ENCODE measurements around the gene IMP4.
A peak's percentile ranks its signal among the peaks of the same experiment; 100 is the strongest.

Gene IMP4

DNA sequence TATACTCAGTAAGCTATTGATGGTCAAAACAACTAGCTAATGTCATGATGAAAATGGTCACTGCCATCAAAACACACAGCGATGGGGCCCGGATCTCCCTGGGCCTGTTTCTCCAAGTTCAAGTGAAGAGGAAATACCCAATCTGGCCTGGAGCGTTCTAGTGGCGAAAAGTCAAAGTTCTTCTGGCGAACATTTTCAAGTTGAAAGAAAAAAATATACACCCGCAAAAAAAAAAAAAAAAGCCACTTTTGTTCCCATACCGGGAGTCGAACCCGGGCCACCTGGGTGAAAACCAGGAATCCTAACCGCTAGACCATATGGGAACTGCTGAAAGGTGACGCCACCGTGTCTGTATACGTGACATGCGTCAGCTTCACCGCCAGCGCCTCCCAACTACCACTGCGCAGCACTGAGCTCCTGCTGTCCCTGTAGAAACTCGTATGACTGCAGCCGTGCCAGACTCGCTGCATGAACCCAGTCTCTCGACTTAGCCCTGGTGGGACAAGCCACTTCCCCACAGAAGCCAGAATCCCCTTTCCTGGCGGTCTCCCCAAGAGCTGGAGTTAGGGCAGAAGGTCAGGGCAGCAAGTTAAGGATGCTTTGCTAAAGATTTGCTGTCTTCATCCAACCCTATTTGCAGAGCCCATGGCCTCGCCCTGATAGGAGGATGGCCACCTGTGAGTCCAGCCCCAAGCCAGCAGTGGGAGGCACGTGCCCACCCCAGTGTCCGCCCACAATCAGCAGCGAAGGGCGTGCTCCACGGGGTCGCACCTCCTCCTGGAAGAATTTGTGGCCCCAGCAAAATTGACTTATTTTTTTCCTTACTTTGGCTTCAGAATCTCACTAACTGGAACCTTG, 5.6 kb upstream of the IMP4 start:
- DNase-seq, result peak; percentile 80

- peak; percentile 50 for DNase-seq
Observed at GRCh38 chr2:130337735-130338325, 4.9 kb upstream of the IMP4 start.

DNA sequence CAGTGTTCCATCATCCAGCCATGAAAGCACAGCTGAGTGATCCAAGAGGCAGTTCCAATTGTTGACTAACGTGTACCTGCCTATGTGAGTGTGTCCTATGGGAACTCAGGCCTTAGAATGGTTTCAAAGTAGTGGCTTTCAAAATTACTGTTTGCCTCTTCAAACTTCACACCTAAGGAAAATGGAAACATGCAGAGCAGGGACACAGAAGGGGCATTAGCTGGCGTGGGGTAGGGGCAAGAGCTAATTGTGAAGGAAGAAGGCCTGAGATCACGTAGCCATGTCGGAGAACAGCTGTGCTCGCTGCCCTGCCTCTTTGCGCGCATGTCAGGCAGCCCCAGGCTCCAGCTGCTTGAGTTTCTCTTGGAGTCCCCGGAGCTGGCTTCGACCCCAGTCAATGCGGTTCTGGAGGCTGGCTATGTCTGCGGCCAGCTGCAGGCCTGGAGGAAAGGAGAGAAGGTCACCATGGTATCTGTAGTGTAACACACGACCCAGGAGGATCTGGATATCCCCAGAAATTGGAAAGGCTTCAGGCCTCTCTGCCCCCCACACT, 3.8 kb upstream of the IMP4 start:
- no peak for DNase-seq

DNA sequence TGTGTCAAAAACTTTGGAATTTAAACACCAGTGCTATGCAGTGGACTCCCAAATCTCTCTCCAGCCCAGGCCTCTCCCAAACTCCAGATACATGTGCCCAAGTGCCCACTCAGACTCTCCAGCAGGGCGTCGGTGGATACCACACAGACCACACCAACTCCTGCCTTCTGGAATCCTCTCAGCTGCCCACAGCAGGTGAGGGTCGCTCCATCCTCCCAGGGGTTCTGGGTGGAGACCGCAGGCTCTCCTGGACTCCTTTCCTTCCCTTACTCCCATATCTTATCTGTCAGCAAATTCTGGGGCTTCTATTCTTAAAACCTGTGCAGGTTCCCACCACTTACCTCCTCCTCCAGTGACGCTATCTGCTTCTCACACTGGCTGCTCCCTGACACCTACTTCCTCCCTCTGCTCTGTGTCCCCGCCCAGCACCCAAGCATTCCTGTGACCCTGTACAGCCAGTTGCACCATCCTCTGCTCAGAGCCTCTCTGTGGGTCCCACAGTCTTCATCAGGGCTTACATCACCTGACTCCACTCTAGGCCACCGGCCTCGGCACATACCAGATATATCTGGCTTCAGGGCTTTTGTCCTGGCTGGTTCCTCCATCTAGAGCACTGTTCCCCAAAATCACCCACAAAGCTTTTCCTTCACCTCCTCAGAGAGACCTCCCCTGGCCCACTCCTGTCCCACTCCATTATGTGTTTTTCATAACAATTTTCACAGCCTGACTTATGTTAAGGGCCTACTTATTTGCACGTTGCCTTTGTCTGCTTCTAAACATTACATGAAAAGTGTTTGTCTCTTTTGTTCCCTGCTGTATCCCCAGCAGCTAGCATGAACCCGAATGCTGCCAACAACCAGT, 2.6 kb upstream of the IMP4 start:
- no peak for DNase-seq

- DNase-seq, result no peak
Observed at GRCh38 chr2:130341562-130342019, 1.1 kb upstream of the IMP4 start.

DNA sequence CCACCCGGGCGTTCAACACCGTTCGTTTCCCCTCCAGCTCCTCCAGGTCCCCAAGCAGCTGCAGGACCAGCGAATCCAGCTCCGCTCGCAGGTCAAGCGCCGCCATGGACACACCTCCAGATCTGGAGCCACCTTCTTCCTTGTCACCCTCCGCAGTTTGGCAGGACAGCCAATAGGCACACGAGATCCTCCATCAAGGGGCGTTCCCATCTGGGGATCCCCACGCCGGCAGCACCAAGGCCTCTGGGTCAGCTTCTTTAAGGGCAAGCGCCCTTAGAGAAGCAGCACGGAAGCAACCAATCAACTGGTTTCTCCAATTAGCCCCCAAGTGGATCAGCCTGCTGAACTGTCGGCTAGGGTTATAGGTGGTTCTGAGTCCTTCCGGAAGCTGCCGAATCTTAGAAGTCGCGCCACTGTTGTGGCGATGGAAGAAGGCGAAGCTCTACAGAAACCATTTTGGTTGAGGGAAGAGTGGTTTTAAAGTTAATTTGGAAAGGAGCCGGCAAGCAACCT, 621 bp upstream of the IMP4 start:
- peak; percentile 89 for DNase-seq

DNA sequence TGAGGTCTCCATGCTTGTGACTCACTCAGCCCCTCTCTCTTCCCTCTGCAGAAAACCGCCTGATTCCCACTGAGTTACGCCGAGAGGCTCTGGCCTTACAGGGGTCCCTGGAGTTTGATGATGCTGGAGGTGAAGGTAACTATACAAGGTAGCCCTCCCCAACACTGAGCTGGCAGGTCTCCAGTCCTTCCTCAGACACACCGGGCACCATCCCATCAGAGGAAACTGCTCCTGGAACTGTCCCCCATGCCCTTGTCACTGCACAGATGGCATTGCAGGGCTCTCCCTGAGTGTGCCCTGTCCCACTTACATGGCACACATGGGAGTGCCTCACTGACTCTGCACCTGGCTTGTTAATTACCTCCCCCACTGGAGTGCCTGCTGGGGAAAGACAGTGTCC, 1.9 kb downstream of the IMP4 start:
- no peak for DNase-seq

DNA sequence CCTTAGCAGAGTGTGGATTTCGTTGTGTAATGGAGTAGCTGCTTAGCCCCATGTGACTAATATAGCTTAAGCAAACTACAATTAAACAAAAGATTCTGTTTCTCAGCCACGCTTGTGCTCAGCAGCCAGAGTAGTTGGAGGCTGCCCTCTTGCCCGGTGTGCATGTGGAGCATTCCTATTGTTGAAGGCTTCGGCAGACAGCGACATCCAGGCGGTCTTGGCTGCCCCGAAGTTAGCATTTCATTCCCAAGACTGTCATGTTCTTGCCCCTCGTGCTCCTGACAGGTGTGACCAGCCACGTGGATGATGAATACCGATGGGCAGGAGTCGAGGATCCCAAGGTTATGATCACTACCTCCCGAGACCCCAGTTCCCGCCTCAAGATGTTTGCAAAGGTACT, 2.4 kb downstream of the IMP4 start:
- DNase-seq, result no peak

DNA sequence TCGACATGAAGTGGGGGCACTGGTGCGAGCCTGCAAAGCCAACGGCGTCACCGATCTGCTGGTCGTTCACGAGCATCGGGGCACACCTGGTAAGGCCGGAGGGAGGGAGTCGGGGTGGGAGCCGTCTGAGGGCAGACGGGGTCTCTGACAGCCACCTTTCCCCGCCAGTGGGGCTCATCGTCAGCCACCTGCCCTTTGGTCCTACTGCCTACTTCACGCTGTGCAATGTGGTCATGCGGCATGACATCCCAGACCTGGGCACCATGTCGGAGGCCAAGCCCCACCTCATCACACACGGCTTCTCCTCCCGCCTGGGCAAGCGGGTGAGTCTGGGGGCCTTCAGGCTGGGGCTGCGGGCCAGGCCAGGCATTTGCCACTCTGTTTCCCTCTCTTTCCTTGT, 2.9 kb downstream of the IMP4 start:
- no peak for DNase-seq

GRCh38 chr2:130346041-130346740, 3.5 kb downstream of the IMP4 start:
- DNase-seq, result no peak

DNA sequence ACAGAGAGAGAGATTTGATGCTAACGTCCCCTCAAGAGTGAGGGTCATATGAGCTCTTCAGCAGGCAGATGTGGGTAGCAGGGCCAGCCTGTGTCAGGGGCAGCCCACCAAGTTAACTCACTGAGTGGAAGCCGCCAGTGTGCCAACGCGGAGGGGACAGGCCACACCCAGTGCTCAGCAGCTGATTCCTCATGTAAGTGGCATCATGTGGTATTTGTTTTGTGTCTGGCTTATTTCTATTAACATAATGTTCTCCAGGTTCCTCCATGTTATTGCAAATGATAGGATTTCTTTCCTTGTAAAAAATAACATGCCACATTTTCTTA, 4.0 kb downstream of the IMP4 start:
- no peak for DNase-seq

DNA sequence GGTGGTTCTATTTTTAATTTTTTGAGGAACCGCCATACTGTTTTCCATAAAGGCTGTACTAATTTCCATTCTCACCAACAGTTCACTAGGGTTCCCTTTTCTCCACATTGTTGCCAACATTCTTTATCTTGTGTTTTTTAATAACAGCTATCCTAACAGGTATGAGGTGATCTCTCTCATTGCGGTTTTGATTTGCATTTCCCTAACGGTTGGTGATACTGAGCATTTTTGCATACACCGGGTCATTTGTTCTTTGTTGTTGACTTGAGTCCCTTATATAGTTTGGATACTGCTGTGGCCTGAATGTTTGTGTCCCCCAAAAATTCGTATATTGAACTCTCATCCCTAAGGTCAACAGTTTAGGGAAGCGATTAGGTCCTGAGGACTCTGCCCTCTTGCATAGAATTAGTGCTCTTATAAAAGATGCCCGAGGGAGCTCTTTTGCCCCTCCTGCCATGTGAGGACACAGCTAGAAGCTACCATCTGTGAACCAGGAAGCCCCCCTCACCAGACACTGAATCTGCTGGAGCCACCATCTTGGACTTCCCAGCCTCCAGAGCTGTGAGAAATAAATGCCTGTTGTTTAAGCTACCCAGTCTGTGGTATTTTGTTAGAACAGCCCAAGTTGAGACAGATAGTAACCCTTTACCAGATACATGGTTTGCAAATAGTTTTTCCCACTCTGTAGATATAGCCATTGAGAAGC, 4.7 kb downstream of the IMP4 start:
- DNase-seq, result no peak

DNA sequence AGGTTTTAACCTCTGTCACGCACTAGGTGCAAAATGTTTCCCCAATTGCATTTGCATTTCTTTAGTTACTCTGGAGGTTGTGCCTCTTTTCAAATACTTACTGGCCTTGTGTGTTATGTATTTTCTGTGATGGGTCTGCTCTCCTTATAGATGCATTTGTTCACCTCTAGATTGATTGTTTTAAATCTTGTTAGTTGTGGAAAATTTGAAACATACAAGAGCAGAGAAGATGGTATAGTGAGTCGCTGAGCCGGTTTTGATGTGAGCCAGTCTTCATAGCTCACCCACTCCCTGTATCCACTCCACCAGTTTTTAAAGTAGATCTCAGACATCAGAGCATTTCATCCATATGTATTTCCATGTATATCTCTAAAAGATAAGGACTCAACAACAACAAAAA, 6.5 kb downstream of the IMP4 start:
- no peak for DNase-seq

DNA sequence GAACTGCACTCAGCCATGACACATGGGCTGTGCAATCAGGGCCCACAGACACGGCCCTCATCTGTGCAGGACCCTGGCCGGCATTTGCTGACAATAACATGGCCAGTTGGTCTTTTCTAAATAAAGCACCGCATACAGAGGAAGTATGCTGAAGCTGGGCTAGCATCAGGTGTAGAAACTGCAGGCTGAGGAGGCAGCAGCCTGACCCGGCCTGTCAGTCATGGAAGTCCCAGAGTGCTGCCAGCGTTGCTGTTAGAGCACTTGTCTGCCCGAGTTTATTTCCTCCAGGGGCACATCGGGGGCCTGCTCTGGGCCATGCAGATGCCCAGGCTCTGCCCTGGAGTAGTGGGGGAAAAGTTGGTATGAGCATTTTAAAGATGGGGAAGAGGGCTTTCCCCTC, 9.0 kb downstream of the IMP4 start:
- DNase-seq, result no peak

- no peak for DNase-seq
Observed at GRCh38 chr2:130352237-130352636, 9.5 kb downstream of the IMP4 start.

DNA sequence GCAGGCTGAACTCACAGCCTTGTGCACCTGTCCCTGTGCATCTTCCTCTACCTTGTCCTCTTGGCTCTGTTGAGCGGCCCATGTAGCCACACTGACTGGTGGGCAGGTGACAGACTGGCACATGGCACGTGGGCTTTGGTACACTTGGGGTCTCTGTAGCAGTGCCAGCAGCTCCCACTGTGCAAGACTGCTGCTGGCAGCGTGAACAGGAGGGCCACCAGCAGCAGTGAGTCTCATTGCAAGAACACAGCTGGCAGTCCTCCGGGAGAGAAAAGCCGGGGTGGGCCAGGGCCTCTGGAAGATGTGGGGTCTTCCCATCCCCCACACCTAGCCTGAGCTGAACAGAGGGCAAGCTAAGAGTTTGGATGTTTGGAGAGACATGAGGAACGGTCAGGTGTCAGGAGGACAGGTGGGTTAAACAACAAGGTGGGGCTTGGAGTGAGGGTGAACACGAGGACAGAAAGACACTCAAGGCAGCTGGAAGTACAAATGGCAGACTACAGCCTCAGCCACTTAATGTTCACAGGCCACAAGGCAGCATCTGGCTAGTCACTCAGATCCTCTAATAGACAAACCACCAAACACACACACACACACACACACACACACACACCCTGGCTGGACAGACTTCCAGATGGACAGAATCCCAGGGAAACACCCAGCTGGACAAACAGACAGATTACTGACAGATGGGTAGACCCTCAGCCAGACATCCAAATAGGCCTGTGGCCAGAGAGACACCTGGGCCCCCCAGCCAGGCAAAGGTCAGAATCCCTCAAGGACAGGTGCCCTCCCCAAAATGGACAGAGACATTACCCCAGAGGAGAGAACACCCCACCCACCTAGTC, 10.8 kb downstream of the IMP4 start:
- DNase-seq, result no peak

DNA sequence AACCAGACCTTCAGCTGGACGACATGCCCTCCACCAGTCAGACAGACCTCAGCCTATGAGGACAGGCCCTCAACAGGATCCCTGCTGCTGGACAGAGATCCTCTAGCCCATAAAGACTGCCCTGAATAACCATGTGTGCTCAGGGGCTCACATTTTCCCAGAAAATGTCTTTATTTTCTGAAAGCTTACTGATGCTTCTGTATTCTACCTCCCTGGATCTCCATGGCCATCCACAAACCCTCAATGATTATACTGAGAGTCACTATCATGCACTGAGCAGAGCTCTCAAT, 11.4 kb downstream of the IMP4 start:
- DNase-seq, result no peak

GRCh38 chr2:130355172-130355577, 12.5 kb downstream of the IMP4 start:
- no peak for DNase-seq

DNA sequence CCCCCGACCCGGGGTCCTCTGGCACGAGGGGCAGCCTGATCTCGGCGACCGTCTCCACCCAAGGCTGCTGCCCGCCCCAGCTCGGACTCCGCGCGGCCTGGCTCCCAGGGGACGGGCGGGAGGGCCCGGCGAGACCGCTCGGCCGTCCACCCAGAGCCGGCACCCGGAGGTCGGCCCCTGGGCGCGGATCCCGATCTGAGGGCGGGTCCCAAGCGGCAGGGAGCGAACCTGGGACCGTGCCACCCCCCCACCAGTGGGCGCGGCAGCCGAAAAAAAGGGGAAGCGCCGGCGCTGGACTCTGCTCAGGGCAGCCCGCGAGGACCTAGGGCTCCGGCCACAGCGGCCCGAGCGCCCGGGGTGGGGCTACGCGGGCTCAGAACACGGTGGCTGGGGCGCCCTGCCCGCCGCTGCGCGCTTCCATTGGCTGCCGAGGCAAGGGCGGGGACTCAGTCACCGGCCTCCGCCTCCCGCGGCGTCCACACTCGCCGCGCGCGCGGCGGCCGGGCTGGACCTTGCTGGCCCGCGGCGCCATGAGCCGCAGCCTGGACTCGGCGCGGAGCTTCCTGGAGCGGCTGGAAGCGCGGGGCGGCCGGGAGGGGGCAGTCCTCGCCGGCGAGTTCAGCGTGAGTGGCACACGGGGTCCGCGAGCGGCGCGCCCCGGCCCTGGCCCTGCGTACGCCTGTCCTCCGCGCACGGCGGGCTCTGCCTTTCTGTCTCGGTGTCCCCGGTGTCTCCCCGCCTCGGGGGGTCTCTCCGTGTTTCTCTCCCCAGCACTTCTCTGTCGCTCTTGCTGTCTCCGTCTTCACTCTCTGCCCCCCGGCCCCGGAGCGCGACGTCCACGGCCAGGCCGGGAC, 13.1 kb downstream of the IMP4 start, which contains the start of gene PTPN18:
Gene PTPN18 (plus strand): TSS at position 479 of the 854 bp plus-strand sequence. CDS start 52 bp downstream, at position 531.
- peak; percentile 82 for DNase-seq

- no peak for DNase-seq
Observed at GRCh38 chr2:130357864-130358263, 15.2 kb downstream of the IMP4 start.
